Adipose tissue (tissue), 3 donors: ENCODE results near the gene PNLIPRP3. TPM values are rescaled to one million over a fixed set of nuclear protein-coding genes. Genes with fewer than 3 reads are reported as not detected.

ENCODE experiments used
- H3K27ac ChIP-seq: one replicate; pipeline ENCODE4 v1.5.1; 2013; ENCODE audit warnings: low read depth, low read length
- WGBS, 3 donors: extraction: QIAGEN DNeasy Blood & Tissue Kit; methylation state at CpG; one replicate each; pipeline ENCODE4 v1.1.7; 2013; 5-methylcytosine and 5-hydroxymethylcytosine counted together
- polyA plus RNA-seq, 3 donors: library from polyadenylated mRNA; stranded (reverse); fragments of 200-250 nt; gene quantifications; one replicate each; pipeline ENCODE4 v1.2.3, GENCODE V29; 2013
- donor health status: healthy with polysubstance abuse.
- donor health status: Bipolar disorder and iron deficiency.
- donor health status: healthy.

The PNLIPRP3 gene
- polyA plus RNA-seq, 3 donors: 0.05 to 0.06 TPM; not detected in 1

DNA sequence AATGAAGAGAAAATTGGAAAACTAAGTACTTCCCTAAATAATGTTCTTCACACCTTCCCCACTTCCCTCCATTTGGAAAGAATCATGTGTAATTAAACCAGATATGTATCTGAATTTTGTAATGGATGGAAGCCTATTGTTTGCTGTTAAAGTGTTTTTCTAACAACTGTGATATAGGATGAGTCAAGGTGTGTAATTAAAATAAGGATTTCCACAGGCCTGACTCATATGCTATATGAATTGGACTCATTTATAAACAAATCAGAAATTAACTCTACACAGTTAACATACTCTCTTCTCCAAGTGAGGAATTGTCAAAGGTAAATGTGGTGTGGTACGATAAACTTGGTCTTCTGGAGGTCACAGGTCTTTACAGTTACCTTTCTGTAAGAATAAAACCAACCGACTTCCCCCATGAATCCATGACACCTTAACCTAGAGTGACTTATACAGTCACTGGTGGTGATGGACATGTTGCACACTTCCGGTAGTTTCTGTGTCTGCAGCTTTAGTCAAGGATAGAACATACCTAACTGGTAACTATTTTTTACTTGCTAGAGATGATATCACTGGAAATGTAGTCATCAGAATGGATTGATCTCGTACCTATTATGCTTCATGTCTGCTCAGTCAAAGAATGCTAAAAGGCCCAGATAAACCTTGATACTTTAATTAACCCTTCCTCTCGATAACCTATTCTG lies 12.8 kb downstream of the PNLIPRP3 start:
- no peak overlapping the region for H3K27ac ChIP-seq
- WGBS, 3 donors: 84 to 91% (median 87%) methylated on average over 5 of the region's 5 CpGs

DNA sequence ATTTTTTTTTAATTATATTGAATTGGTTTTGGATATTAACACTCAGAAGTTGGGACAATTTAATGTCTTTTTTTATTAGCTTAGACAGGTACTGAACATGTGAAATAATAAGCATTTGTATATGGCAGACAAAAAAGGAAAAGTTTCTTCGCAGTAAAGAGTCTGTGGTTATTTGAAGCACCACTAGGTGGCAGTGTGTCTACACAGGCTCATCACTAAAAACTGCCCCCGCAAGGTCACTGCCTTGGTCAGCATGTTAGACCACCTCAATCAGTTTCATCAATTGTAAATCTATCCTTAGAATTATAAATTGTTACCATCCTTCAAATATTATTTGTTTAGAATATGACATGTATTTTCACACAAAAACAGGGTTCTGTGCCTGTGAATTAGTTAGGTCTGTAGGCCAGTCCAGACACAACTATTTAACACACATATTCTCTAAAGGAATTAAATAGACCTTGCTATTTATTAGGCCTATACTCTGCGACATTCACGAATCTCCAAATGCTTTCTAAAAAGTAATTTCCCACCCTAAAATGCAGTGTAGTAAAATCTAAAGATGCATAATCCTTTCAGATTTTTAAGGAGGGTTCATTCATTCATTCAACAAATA lies 17.0 kb downstream of the PNLIPRP3 start:
- WGBS, 3 donors: 34 to 50% (median 40%) methylated on average over 4 of the region's 4 CpGs

DNA sequence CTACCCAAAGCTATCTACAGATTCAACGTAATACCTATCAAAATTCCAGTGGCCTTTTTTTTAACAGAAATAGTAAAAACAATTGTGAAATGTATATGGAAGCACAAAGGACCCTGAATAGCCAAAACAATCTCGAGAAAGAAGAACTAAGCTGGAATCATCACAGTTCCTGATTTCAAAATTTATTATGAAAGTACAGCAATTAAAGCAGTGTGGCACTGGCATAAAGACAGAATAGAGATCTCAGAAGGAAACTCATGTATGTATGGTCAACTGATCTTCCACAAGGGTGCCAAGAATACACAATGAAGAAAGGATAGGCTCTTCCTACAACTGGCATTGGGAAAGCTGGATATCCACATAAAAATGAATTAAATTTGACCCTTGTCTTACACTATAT lies 23.2 kb downstream of the PNLIPRP3 start:
- 39 to 81% (median 58%) methylated on average over 2 of the region's 2 CpGs for WGBS, 3 donors
- H3K27ac ChIP-seq: no peak overlapping the region

More for the DNA sequence above, 17.0 kb downstream of the PNLIPRP3 start:
- H3K27ac ChIP-seq: no peak overlapping the region

DNA sequence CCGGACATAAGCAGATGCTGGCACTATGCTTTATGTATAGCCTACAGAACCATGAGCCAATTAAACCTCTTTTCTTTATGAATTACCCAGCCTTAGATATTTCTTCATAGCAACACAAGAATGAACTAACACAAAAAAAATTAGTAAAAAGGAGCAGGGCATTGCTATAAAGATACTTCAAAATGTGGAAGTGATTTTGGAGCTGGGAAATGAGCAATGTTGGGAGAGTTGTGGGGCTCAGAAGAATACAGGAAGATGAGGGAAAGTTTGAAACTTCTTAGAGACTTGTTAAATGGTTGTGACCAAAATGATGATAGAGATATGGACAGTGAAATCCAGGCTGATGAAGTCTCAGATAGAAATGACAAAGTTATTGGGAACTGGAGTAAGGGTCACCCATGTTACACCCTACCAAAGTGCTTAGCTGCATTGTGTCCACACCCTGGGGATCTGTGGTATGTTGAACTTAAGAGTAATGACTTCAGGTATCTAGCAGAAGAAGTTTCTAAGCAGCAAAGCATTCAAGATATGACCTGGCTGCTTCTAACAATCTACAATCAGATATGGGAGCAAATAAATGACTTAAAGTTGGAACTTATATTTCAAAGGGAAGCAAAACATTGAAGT lies 24.2 kb downstream of the PNLIPRP3 start:
- WGBS, 3 donors: 0 to 52% (median 0%) methylated on average over 1 of the region's 1 CpG
- no peak overlapping the region for H3K27ac ChIP-seq

DNA sequence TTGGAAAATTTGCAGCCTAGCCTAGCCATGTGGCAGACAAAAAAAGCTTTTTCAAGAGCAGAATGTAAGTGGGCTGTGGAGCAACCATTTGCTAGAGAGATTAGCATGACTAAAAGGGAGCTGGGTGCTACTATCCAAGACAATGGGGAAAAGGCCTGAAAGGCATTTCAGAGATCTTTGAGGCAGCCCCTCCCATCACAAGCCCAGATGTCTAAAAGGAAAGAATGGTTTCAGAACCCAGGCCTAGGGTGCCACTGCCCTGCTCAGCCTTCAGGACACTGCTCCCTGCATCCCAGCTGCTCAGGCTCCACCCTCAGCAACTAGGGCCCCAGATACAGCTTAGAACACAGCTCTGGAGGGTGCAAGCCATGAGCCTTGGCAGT lies 24.7 kb downstream of the PNLIPRP3 start:
- H3K27ac ChIP-seq: no peak overlapping the region

DNA sequence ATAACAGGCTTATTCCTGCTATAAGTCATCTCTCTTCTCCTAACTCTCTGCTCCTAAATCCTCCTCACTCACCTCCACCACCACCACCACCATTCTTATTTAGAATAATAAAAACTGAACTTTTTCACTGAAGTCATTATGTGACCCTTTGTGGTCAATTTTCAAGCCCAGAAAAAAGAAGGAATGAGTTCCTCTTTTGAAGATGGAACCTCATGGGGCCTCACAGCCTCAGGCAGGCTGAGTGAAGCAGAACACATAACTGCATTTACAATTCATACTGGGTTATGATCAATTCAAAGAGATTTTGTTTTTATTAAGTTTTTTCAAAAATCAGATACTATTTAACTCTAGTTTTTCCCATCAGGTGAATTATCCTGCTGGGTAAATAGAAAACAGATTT lies 29.8 kb downstream of the PNLIPRP3 start:
- no peak overlapping the region for H3K27ac ChIP-seq

DNA sequence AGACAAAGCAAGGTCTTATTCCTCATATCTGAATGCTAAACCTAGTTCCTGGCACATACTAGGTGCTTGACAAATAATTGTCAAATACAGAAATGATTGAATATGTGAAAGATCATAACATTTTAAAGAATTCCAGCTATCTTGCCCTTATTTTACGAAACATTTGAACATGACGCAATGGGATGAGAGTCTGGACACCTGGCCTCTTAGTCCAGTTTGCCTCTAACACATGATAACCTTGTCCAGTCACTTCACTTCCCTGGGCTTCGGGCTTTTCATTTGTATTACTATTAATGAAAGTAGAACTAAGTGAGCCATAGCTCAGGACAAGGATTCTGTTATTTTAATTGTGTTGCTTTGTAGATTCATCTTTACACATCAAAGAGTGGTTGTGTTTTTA lies 32.6 kb downstream of the PNLIPRP3 start:
- no peak overlapping the region for H3K27ac ChIP-seq
- WGBS, 3 donors: 42 to 93% (median 89%) methylated on average over 3 of the region's 3 CpGs

DNA sequence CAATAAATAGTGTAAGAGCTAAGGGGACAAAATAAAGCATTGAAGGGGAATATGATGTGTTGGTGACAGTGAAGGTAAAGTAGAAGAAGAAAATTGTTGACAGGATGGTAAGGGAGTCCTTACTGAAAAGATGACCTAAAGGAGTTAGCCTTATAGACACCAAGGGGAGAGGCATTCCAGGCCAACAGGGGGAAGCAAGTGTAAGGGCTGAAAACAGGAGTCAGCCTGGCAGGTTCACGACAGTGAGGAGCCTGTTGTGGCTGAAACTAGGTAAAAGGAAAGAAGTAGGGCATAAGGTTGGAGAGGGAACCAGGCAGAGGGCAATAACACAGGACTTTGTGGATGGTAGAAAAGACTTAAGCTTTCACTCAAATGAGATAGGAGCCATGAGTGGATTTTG lies 34.0 kb downstream of the PNLIPRP3 start:
- 46 to 75% (median 67%) methylated on average over 1 of the region's 1 CpG for WGBS, 3 donors
- no peak overlapping the region for H3K27ac ChIP-seq

DNA sequence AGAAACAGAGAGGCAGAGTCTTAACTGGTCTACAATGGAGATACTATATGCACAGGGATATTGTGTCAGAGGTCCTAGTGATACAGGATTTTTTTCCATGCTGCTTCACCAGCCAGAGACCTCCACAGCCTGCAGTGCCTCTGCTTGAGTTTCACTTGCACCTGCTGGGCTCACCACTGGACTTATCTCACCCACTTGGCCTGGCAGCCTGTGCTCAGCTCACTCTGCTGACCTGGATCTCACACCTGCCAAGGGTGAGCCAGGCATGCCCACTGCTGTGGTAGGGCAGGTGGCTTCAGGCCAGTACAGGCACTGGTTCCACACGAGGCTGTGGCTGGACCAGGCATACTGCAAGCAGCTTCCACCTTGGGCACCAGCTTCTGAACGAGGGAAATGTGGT lies 36.6 kb downstream of the PNLIPRP3 start:
- no peak overlapping the region for H3K27ac ChIP-seq
- 37 to 73% (median 56%) methylated on average over 2 of the region's 2 CpGs for WGBS, 3 donors

DNA sequence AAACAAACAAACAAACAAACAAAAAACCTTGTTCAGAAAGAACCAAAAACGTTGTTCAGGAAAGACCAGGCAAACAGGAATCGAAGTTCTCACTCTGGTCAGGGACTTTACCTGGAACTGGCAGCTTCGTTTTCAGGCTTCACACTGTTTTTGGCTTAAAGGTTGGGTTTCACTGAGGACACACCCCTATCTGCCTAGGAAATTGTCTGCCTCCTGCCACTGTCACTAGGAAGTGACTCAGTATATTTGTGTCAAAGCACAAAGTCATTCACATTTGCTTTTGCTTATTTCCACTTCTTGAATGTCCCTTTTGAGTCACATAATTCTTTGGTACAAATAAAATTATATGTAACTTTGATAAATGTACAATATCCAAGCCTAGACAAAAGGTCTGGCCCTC lies 37.9 kb downstream of the PNLIPRP3 start:
- WGBS, 3 donors: 31 to 51% (median 48%) methylated on average over 3 of the region's 3 CpGs
- H3K27ac ChIP-seq: no peak overlapping the region

DNA sequence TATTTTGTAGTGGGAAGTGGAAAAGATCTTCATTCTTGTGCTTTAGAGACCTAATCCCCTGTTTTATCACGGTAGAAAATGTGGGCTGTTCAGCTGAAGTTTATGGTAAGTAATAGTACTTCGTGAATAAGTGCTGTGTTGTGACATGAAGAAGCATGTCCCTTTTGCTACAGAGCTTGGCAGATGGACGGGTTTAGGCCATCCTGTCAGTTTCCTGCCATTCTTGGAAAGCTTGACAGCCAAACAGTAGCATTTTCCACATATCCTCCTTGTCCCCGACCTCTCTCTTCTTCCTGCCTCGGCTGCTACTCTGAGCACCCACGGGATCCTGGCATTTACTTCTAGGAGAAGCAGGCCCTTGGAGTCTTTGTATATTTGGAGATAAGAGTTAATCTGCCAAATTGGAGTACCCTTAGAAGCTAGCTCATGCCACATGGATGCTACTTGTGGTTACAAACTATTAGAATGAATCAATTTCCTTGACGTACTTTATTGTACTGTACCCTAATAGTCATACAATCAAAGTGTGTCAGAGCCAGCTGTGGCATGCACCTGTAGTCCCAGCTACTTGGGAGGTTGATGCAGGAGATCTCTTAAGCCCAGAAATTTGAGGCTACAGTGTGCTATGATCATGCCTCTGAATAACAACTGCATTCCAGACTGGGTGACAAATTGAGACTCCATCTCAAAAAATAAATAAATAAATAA lies 39.2 kb downstream of the PNLIPRP3 start:
- WGBS, 3 donors: 65 to 73% (median 68%) methylated on average over 7 of the region's 7 CpGs
- no peak overlapping the region for H3K27ac ChIP-seq

DNA sequence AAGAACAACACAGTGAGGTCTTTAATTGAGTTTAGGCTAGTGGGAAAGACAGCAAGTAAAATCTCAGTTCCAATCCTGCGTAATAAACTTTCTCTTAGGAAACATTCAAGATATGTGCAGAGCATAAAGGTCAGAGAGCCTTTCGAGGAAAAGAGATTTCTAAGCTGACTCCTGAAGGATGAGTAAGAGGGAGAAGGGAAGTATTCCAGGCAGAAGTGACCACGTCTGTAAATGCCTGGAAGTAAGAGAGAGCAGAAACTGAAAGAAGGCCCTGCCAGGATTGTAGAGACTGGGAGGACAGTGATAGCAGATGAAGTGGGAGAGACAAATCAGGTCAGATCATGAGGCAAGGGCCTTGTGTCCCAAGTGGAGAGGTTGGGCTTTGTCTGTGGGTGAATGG lies 41.8 kb downstream of the PNLIPRP3 start:
- no peak overlapping the region for H3K27ac ChIP-seq
- WGBS, 3 donors: 47 to 79% (median 61%) methylated on average over 3 of the region's 3 CpGs

DNA sequence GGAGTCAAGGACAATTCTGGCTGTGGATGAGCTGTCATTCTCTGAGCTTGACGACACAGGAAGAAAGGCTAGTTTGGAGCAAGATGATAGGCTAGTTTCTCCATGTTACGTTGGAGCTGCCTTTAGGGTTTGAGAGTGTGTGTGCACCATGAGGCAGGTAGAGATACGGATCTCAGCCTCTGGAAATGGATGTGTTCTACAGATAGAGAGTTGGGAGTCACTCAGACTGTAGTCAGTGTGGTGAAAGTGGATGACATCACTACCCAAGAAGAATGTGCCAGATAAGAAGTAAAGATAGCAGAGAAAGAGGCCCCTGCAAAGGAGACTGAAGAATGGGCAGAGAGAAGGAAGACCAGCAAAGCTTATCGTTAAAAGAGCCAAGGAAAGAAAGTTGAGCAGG lies 42.4 kb downstream of the PNLIPRP3 start:
- no peak overlapping the region for H3K27ac ChIP-seq
- 78 to 89% (median 84%) methylated on average over 4 of the region's 4 CpGs for WGBS, 3 donors

DNA sequence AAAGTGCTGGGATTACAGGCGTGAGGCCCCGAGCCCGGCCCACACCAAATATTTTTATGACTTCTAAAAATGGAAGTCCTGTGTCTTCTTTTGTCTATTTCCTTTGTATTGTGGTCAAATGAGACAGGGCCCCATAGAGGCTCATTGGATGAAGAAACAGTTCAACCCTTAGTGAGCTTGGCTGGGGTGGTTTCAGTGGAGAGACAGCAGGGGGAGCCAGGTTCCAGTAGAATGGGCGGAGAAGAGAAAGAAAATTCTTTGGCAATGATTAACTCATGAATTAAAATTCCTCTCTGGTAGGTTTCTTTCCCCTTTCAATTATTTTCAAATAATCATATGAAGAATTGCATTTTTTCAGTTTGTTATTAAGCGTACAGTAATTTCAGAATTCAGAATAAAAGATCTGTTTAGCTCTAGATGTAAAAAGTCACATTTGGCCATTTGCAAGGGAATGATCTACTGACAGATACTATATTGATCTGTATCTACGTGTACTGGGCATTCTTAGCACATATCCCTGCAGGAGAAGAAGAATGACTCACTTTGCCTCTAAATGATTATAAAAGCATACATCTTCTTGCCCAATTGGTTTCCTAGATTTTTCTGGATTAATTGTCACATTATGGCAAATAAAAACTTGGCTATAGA lies 43.2 kb downstream of the PNLIPRP3 start:
- 37 to 73% (median 59%) methylated on average over 6 of the region's 6 CpGs for WGBS, 3 donors
- no peak overlapping the region for H3K27ac ChIP-seq

DNA sequence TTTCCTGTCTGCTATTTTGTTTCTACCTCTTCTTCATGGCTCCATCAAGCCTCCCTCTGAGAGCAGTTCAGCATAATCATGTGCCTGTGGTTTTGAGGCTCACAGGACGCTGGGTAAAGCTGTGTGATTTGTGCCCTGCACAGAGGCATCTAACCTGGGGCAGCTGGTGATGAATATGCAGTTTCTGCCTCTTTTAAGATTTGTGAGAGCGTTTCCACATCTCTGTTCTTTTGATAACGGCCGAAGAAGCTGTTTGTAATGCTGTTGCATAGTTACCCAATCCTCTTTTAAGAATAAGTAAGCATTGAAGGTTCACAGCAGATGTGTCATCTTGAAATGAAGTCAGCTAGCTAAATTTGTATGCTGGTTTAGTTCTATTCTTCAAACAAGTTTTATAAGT lies 45.2 kb downstream of the PNLIPRP3 start:
- no peak overlapping the region for H3K27ac ChIP-seq
- 22 to 33% (median 23%) methylated on average over 4 of the region's 4 CpGs for WGBS, 3 donors

DNA sequence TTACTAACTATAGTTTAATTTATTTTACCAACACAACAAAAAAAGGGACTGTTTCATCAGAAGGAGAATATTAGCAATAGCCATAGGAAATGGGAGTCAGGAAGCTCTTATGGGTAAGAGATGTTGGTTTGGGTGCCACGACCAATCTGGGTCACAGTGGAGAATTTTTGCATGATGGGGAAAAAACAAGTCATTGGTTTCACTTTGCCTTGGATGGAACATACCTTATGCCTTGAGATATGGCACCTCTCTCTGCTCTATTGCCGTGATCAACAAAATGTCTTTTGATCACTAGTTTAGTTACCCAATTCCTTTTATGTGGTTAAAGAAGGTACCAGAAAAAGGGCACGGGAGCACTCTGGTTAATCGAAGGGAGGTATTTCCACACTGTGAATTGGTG lies 48.2 kb downstream of the PNLIPRP3 start:
- 60 to 61% (median 60%) methylated on average over 4 of the region's 4 CpGs for WGBS, 3 donors
- no peak overlapping the region for H3K27ac ChIP-seq

DNA sequence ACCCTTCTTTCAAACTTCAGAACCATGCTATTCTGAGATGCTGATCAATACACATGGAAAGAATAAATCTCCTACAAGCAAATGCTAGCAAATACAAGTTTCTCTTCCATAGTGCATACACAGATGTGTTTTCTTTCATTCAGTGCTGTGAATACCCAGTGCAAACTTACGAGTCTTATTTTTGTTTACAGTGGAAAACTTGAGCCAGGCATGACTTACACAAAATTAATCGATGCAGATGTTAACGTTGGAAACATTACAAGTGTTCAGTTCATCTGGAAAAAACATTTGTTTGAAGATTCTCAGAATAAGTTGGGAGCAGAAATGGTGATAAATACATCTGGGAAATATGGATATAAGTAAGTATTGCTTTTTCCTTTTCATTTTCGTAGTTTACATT lies 48.8 kb downstream of the PNLIPRP3 start:
- 41 to 59% (median 50%) methylated on average over 4 of the region's 4 CpGs for WGBS, 3 donors
- H3K27ac ChIP-seq: no peak overlapping the region

DNA sequence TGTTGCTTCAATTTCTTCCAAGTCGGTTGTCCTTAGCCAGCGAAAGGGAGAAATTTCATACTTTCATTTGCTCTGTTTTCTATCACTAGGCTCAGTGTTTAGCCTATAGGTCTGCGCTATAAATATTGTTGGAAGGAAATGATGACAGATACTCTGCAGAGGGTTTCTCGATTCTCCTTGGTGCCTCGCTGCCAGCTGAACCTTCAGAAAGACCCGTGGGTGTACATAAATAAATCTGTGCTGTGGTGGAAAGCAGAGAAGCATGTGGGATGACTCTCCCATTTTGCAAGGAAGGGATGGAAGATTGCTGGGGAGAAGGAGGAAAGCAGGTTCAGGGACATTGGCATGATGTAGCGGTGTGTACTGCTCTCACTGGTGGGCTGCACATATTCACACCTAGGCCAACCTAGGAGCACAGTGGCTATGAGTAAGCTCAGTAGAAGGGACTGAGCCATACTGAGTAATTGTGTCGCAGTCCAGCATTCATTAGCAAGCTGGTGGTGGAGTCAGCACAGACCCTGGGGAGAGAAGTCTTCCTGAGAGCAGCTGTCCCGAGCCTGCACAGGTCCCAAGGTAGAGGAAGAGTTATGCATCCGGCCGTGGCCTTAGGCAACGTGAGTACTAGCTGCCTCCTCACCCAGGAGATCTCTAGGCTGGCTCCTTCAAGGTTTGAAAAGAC lies 50.5 kb downstream of the PNLIPRP3 start:
- no peak overlapping the region for H3K27ac ChIP-seq
- WGBS, 3 donors: 55 to 87% (median 60%) methylated on average over 12 of the region's 12 CpGs
